HG03103 (cell line): ENCODE results near the gene ANAPC2.

Source experiments
- ATAC-seq: cut with Tn5 transposase; IDR thresholded peaks from one replicate; pipeline ENCODE4 v1.9.1; 2021; ENCODE audit warnings: low read depth; ENCODE audit not compliant: unreplicated experiment

ANAPC2 gene

DNA sequence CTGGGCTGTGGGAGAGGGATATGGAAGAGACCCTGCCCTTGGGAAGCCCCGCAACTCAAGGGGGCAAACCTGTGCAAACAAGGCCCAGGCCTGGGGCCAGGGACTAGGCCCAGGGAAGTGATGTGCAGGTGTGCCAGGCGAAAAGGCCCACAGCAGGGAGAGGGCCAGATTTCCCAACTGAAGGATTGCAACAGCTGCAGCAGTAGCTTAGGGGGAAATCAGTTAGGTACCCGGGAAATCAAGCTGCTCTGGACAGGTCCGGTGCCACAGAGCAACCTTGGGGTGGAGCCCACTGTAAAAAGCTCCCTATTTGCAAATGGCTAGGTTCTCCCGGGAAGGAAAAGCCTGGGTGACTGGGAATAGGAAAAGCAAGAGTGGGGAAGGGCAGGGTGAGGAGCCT lies 39.0 kb downstream of the ANAPC2 start:
- ATAC-seq, result no peak

GRCh38 chr9:137148661-137149060 lies 39.7 kb downstream of the ANAPC2 start:
- no peak for ATAC-seq

DNA sequence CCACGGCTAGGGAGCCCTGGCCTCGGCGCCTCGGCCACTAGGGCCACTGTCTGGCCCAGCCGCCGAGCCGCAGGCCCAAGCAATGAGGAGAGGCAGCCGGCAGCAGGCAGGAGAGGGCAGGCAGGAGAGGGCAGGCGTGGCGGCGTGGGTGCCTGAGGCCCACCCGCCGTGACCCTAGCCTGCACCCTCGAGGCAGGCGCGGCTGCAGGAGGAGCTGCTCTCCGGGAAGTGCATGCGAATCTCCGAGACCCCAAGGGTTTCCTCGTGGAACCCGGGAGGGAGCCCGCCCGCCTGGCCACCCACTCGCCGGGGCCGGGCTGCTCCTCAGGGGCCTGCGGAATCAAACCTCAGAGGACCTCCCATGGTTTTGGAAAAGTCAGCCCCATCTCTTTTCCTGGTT lies 40.1 kb downstream of the ANAPC2 start:
- ATAC-seq, result no peak

DNA sequence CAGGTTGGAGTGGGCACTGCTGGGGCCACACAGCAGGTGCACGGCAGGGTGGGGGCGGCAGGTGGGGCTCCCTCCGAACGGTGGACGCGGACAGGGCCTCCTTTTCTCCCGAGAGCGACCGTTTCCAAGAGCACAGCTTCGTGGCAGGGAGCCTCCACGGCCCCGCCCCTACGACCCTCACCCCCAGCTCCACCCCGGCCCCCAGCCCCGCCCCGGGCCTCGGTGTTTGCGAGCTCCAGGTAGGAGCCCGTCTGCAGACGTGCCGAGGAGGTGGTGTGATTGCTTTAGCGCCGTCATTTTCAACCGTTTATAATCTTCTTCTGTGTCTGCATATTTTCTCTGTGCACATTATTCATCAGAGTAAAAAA lies 40.6 kb downstream of the ANAPC2 start:
- ATAC-seq, result no peak

DNA sequence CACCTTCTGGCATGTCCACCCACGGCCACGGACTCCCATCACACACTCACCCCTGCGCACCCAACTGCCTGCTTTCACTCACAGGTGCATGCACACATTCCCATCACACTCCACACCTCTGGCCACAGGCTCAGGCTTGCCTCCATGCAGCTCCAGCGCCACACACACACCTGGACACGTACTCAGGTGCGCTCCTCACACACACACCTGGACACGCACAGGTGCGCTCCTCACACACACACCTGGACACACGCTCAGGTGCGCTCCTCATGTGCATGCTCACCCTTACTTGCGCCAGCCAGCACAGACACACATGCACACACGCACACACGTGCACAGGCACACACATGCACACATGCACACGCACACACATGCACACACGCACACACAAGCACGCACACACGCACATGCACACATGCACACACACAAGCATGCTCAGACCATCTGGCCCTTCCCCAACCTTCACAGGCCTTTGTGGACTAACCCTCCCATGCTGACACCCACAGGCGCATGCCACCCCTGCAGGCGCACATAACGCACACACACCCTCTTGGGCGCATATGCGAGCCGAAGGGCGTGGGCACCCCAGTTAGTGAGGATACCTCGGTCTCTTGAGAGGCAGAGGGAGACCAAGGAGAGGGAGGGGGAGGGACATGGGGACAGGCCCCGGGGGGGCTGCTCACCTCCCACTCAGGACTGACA lies 41.1 kb downstream of the ANAPC2 start:
- ATAC-seq, result no peak

- ATAC-seq, result no peak
Measured at GRCh38 chr9:137146527-137146918, 41.8 kb downstream of the ANAPC2 start.

GRCh38 chr9:137145731-137146526 lies 42.4 kb downstream of the ANAPC2 start:
- no peak for ATAC-seq

DNA sequence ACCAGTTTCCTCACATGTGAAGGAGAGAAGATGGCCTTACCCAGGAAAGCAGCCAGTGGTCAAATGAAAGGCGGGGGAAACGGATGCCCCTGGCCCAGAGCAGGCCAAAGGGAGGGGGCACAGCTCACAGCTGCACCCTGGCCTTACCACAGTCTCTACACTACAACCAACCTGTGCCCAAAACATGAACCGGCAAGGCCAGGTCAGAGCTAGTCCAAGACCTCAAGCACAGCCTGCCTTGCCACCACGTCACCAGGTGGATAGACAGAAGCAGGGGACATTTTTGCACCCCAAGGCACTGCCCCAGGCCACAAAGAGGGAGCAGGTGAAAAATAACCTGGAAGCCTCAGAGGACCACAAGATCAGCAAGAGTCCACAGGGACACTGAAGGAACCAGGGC lies 44.9 kb downstream of the ANAPC2 start:
- no peak for ATAC-seq

DNA sequence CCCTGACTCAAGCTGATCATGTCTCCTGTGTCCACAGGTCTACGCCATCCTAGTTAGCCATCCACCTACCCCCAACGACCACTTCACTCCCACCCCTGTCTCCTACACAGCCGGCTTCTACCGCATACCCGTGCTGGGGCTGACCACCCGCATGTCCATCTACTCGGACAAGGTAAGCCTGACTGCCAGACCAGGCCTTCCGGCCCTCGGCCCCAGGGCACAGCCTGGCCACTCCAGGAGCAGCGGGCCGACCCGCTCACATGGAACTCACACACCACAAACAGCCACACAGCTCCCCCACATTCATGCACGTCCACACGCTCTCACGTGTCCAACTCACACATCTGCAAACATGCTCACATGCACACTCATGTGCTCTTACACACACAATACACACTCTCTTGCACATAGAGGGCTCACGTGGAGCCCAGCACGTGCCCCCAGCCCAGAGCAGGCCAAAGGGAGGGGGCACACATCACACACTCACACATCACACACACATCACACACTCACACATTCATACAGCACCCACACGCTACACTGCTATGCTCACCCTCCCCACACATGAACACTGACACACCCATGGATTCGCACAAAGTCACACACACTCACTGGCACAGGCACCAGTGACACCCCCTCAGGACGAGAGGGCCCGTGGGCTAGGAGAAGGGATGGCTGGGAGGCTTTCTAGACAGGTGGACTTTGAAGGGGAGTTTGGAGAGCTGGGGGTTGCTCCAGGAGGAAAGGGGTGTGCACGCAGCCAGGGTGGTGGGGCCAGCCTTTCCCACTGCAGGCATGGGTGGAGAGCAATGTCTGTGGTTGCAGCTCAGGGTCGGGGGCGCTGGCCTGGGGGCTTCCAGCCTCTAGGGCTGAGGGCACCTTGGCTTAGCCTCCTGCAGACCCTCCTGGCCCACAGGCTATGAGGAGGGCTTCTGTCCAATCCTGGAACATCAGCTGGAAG lies 46.1 kb downstream of the ANAPC2 start:
- ATAC-seq, result no peak

DNA sequence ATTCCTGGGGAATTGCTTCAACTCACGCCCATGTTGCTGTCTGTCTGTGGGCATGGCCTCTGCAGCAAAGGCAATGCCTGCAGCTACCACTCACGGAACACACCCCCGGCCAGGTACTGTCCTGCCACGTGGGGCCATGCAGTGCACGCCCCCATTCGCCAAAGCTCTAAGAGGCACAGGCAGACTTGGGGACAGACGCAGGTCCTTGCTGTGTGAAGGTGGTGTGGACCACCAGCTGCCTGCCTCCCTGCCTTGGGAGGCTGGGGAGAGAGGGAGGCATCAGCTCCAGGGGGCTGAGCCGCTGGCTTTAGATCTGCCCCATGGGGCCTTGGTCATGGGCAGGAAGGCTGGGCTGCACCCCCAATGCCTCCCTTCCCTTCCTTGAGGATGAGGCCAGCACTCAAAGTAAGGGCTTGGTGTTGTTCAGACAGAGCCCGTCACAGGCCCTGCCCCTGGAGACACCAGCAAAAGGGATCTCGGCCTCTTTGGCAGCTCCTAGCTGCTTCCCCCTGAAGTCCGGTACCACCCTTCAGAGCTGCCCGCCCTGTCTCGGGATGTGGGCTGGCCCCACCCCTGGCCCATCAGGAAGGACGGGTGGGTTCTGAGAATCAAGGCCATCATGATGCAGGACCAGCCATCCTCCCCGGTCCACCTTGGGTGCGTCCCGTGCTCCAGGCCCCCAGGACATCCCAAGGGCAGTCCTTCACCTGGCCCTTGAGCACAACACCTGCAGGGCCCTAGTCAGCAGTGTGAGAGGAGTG lies 47.1 kb downstream of the ANAPC2 start:
- no peak for ATAC-seq

GRCh38 chr9:137140151-137141012 lies 48.0 kb downstream of the ANAPC2 start:
- no peak for ATAC-seq

DNA sequence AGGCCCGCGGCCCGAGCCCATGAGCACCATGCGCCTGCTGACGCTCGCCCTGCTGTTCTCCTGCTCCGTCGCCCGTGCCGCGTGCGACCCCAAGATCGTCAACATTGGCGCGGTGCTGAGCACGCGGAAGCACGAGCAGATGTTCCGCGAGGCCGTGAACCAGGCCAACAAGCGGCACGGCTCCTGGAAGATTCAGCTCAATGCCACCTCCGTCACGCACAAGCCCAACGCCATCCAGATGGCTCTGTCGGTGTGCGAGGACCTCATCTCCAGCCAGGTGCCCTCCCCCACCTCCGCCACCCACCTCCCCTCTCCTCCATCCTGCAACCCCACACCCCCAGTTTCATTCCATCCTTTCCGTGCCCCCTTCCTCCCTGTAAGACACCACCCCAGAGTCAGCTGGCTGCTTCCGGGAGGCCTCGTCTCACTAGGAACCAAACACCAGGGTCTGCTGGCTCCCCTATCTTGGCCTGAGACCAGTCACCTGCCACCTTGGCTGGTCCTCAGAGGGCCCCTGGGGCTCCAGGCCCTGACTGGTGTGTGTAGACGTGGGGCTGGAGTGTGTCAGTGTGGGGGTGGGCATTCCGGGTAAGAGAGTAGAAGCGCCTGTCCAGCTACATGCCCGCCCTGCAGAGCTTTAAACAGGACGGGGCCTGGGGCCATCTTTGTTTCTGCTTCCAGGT lies 48.8 kb downstream of the ANAPC2 start:
- ATAC-seq, result no peak

- ATAC-seq, result no peak
Measured at GRCh38 chr9:137138722-137139467, 49.5 kb downstream of the ANAPC2 start, which contains the start of gene GRIN1. TSS of gene GRIN1 (plus strand) at chr9:137139154. CDS start at chr9:137139487, 333 bp downstream.

GRCh38 chr9:137138058-137138721 lies 50.2 kb downstream of the ANAPC2 start:
- ATAC-seq, result no peak

- ATAC-seq, result no peak
Measured at GRCh38 chr9:137136881-137137607, 51.3 kb downstream of the ANAPC2 start.

- no peak for ATAC-seq
Measured at GRCh38 chr9:137136261-137136880, 52.0 kb downstream of the ANAPC2 start.
